ENCODE results near the gene EPB41.
"Not testable (repeated sequence)": the region's sequence is repeated elsewhere in the genome, so short reads cannot be mapped to it uniquely, and the experiment has no call there.

EPB41 gene

DNA sequence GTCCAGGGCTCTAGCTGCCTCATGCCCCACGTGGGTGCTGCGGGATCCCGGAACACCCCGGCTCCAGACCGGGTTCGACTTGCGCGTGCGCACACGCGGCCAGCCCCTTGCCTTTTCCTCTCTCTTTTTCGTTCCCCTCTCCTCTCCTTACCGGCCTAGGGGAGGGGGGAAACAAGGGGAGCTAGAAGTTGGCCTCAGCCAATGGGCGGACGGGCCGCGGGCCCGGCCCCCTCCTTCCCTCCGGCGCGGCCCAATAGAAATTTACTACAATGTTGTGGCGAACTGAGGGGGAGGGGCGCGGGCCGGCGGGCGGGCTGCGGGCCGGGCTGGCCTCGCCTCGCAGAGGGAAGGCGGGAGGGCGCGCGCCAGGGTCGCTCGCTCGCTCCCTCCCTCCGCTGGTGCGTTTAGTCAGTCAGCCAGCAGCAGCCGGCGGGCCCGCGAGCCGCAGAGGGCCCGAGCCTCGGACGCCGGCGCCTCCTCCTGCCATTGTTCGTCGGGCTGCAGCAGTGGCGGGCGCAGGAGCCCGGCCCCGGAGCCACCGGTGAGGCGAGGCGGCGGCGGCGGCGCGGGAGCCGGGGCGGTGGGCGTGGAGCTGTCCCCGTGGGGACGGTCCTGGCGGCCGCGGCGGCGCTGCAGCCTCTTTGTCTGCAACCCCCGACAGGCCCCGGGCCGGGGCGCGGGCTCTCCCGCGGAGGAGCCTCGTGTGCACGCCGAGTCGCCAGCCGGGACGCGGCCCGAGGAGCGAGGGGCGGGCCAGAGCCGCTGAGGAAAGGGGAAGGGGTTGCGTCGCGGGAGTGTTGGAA lies at the start of gene EPB41:
Gene EPB41 (plus strand): TSS at position 342 of the 803 bp plus-strand sequence. CDS start 72,869 bp downstream, outside the sequence.
- peak; percentile 98 for DNase-seq (ENCODE audit: low spot score)

DNA sequence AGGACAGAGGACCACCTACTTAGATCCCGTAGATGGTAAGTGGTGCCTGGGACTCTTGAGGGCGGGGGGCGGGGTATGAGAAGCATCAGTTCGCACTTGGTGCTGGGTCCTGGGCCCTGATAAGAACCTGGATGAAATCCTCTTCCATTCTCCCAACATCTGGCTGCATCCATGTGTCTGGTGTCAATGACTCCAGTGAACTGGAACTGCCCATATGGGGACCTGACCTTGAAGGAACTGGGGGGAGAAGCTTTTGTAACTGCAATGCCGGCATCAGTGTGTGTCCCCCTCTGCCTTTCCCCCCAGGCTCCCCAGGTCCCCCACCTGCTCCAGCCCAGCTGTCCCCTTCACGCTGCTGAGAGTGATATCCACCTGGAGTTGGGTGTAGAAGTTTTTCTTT lies 49.7 kb upstream of the EPB41 start:
- DNase-seq (ENCODE audit: low spot score) = no peak

DNA sequence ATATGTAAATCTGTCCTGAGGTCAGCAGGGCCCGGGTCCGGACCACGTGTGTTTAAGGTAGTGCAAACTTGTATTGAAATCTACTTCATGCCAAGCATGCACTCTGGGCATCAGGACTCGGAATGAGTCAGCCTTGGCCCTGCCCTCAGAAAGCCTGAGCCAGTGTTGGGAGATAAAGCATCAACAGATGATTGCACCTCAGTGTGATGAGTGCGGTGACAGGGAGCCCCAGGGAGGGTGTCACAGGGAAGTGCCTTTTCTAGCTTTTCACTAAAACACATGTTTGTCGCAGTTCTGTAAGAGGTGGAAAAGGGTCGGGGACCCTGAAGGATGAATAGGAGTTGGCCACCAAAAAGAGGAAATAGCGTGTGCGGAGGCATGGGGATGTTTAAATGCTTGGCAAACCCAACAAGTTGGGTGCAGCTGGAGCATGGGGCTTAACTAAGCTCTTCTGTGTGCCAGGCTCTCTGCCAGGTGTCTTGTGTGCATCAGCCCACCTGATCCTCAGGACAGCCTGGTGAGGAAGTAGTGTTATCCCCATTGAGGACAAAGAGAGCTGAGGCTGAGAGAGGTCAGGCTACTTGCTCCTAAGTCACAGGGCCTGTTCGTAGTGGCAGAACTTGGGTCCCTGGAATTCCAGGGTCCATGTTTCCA lies 48.2 kb upstream of the EPB41 start:
- no peak for DNase-seq (ENCODE audit: low spot score)

DNA sequence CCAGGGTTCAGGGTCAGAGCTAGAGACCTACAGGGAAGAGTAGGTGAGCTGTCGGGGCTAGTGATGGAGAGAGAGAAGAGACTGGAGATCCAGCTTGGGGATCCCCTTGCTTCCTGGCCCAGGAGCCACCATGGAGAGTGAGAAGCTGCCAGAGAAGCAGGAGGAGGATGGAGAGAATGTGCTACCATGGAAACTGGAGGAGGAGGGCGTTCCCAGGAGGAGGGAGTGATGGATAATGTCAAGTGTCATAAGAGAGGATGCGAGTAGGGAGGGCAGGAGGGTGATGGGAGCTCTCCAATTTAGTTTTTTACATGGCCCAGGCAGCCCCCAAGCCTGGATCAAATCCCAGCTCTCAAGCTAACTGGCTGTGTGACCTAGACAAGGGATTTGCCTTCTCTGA lies 46.5 kb upstream of the EPB41 start:
- no peak for DNase-seq (ENCODE audit: low spot score)

DNA sequence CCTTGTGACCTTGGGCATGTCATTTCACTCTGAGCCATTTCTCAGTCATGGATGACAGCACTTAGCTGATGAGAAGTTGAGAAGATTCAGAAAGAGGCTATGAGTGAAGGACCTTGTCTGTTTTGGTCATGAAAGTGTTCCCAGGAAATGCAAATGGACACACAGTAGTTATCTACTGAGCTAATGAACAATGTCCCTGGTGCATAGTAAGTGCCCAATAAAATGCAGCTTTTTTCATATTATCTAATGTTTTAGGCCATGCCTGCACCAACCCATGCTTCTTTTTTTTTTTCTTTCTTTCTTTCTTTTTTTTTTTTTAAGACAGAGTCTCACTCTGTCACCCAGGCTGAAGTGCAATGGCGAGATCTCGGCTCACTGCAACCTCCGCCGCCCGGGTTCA lies 44.4 kb upstream of the EPB41 start:
- DNase-seq (ENCODE audit: low spot score) = no peak

DNA sequence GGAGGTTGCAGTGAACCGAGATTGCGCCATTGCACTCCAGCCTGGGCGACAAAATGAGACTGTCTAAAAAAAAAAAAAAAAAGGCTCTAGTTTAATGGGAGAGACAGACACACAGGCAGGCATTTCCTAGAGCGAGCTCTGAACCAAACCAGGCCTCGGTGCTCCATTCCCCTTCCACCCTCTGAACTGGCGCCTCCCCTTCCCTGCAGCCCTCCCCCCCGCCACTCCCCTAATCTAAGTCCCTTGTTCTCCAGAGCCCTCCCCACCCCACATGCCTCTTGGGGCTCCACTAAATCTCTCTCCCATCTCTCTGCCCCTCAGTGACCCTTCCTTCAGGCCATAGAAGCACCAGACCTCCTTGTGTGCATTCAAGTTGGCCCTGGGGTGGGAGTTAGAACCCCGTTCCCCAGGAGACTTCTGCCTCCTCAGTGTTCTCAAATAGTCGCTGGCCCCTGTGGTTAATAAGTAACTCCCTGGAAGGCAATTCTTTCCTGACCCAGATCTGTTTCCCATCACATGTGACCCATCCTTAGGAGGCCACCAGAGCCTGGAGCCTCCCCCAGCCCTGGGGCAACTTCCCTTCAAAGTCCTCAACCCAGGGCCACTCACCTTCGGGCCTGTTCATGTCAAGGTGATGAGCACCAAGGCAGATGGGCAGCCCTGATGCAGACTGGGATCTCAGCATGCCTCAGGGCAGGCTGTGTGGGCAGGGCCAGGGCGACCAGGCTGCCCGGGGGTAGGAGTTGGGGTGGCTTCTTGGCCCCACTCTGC lies 42.6 kb upstream of the EPB41 start:
- DNase-seq (ENCODE audit: low spot score) = no peak

DNA sequence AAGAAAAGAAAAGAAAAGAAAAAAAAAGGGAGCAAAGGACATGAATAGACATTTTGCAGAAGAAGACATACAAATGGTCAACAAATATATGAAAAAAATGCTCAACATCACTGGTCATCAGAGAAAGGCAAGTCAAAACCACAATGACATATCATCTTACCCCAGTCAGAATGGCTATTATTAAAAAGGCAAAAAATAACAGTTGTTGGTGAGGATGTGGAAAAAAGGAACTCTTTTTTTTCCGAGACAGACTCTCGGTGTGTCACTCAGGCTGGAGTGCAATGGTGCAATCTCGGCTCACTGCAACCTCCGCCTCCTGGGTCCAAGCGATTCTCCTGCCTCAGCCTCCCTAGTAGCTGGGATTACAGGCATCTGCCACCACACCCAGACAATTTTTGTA lies 39.2 kb upstream of the EPB41 start:
- DNase-seq (ENCODE audit: low spot score) = not testable (repeated sequence)

DNA sequence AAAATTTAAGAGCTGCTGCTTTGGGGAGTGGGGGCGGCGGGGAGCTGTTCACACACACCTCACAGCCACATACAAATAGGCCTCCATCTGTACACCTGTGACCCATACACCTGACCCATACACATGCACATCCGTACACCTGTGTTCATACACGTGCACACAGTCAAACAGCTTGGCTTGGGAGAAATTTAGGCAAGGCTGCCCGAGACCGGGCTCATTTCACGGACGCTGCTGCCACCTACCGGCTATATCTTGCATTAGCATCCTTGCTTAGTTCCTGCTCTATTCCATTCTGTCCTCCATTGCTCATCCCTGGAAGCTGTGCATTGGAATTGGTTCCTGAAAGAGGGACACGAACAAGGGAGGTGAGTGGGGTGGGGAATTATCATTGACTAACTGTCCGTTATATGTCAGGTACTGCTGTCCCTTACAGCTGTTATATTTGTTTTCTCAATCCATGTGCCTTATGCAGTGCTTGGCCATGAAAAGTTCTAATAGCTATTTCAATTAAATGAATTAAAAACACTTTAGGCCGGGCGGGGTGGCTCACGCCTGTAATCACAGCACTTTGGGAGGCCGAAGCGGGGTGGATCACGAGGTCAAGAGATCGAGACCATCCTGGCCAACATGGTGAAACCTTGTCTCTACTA lies 37.1 kb upstream of the EPB41 start:
- peak; percentile 79 for DNase-seq (ENCODE audit: low spot score)

DNA sequence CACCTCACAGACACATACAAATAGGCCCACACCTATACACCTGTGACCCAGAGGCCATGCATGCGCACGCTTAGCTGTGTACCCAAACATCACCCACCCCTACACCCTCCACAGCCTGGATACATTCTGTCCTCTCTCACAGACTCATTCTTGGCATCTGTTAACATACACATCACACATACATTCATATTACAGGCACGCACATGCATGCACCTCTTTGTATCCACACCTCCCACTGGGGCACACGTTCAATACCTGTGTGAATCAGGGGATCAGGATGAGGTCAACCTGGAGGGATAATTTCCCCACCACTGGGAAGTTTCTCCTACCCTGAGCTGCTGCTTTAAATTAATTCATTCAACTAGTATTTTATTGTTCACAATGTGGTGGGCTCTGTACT lies 35.6 kb upstream of the EPB41 start:
- DNase-seq (ENCODE audit: low spot score) = no peak

DNA sequence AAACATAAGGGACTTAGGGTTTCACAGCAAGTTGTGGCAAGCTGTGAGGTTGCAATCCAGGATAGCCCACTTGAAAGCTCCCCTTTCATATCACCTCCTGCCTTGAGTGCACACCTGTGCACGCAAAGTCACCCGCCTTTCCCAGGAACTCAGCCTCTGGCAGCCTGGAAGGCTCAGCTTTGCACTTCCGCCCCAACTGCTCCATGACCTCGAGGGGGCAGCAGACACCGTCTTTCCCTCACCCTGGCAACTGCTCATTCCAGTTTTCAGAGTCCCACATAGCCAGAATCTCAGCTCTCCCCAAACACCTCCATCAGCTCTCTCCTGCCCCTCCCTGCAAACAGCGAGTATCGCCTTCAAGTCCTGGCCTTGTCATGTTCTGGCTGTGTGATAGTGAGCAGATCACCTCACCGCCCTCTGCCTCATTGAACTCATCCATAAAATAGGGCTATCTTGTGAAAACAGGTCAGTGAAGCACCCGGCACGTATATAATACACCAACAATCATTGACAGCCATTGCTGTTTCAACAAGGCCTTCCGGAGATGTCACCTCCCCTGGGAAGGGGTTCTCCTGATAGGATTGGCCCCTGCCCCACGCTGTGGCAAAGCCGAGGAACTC lies 32.2 kb upstream of the EPB41 start:
- peak; percentile 82 for DNase-seq (ENCODE audit: low spot score)

DNA sequence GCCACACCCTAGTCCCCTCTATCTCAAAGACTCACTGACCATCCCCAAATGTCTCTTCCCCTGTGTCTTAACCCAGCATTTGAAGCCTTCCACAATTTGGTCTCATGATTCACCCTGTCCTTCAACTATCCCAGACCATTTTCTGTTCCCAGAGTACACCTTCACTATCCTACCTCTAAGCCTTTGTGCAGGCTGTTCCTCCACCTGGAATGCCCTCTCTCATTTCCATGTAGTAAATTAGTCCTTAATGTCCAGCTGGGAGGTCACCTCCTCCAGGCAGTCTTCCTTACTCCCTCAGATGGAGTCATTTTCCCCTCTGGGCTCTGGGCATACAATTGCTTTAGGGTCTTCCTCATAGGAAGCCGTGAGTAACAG lies 31.1 kb upstream of the EPB41 start:
- no peak for DNase-seq (ENCODE audit: low spot score)

DNA sequence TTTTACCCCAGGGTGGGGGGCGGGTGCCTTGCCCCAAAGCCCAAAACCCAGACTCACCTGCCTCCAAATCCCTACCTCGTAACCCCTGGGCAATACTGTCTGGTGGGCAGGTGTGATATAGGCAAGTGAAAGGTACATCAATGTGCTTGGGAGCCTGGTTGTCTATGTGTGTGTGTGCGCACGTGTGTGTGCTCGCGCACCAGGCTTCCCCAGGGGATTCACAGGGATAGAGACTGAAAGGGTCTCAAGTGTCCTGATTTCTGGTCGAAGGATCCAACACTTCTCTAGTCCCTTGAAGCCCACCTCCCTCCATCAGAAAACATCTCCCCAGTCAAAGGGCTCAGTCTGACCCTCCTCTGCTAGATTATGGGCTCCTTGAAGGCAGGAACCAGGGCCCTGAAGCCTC lies 28.9 kb upstream of the EPB41 start:
- no peak for DNase-seq (ENCODE audit: low spot score)

DNA sequence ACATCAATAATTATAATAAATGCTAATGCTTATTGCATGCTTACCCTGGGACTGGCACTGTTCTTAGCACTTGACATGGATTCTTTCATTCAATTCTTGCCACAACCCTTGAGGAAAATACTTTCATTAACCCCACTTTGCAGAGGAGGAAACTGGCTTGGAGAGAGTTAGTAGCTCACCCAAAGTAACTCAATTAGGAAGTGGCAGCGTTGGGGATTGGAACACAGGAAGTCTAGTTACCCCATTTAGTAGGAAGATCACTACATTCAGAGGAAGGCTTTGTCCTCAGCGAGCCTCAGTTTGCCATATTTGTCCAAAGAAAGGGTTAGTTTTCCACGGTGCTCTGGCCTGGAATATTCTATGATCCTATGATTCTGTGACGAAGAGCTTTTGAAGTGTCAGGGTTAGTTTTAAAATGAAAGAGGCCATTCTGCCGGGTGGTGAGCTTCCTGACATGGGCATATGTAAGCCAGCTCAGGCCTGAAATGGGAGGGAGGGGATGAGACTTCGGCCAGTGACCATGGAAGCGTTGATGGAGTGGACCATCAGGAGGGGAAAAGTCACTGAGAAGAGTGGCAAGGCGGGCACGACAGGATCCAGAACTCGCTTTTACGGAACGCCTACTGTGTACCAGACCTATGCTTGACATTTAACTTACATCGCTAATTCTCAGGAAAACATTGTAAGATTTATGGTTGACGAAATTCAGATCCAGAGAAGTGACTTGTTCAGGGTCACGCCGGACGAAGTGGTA lies 28.2 kb upstream of the EPB41 start:
- DNase-seq (ENCODE audit: low spot score) = no peak

DNA sequence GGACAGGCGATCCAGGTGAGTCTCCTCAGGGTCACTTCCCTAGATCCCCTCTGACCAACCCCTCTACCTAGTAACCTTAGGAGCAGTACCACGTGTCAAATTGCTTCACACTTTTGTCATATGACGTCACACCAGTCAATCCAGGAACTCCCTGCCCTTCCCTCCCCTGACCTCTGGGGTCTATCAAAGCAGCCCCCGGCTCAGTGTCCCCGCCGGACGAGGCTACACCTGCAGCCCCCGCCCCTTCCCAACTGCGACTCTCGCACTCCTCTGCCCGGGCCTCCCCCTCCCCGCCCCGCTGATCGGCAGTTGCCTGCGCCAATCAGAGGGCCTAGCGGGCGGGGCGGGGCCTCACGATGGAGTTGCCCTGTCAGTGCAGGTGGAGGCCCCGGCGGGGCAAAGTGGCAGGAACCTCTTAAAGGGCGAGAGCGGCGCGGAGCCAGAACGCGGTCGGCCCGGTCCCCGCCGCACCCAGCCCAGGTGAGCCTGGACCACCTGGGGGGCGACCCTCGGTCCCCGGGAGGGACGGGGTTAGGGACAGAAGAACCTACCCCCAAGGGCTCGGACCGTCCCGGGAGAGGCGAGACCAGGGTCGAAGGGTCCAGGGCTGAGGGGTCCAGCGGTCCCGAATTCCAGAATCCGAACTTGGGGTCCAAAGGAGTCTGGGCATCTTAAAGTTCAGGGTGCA lies 27.5 kb upstream of the EPB41 start:
- DNase-seq (ENCODE audit: low spot score) = peak; percentile 97

DNA sequence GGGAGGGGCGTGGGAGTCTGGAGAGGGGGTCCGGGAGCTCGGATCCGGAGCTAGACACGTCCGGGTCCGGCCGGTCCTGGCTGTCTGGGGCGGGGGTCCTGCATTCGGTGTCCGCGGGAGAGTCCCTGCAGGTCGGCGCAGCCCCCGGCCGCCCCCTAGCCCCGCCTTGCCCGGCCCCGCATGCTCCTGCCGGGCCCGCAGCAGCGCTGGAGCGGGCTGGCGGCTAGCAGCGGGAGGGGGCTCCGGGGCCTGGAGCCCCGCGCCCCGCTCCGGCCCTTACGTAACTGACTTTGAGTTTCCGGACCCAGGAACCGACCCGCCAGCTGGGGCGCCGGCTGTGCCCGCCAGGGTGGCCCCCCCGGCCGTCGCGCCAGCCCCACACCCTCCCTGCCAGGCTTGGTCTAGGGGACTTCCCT lies 26.9 kb upstream of the EPB41 start:
- peak; percentile 57 for DNase-seq (ENCODE audit: low spot score)

DNA sequence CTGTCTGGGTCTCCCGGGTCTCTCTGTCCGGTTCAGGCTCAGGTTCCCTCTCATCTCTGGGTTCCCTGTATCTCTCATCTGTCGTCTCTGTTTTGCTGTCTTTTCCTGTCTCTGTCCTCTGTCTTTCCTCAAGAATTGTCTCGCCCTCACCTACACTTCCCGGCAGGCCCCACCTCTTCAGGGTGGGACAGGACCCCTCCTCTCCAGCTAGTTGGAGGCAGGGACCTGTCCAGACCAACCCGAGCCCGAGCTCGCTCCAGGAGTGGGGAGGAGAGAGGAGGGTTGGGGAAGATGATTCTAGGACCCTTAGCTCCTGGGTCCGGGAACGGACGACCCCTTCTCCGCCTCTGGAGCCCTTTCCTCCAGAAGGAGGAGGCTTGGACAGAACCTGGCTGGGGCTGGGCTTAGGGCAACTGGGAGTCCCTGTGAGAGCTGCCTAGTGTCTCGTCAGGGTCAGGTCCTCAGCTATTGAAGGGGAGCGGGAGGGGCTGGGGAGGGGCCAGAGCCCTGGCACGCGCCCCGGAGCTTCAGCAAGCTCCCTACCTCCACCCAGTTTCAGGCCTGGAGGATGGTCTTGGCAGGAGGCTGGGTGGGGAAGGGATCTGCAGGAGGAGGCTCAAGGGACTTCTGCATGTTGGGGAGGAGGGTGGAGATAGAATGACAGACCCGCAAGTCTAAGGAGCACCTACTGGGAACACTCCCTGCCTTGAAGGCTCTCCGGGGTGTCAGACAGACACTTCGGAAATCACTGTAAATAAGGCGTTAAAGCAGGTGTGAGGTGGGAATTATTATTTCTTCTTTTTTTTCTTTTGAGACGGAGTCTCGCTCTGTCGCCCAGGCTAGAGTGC lies 26.3 kb upstream of the EPB41 start:
- no peak for DNase-seq (ENCODE audit: low spot score)

DNA sequence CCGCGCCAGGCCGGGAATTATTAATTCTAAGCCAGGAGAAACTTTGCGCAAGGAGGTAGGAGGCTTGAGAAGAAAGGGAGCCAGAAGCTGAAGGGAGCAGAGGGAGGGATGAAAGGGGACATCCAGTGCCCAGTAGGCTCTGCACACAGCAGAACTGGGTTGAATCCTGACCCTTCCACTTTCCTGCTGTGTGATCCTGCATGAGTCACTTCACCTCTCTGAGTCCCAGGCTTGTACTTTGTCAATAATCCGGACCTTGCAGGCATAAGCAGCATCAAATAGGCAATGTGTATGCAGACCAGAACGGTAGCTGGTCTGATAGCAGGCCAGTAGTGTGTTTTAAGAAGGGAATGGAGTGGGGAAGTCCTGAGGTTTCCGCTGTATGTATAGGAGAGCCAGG lies 25.5 kb upstream of the EPB41 start:
- no peak for DNase-seq (ENCODE audit: low spot score)

DNA sequence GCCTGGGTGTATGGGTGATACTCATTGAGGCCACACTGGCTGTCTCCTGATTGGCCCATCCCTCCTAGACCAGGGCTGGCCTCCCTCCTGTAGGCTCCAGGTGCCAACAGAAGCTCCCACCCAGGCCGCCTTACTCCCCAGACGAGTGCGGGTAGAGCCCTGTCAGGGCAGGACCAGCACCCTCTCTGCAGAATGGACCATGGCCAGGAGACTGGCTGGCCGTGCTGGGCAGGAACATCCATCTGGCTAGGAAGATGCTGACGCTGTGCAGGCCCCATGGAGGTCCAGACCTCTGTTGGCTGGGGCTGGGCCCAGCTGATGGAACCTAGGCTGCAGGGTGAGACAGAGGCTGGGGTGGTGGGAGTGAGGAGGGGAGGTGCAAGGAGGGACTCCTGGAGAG lies 25.0 kb upstream of the EPB41 start:
- DNase-seq (ENCODE audit: low spot score) = no peak

DNA sequence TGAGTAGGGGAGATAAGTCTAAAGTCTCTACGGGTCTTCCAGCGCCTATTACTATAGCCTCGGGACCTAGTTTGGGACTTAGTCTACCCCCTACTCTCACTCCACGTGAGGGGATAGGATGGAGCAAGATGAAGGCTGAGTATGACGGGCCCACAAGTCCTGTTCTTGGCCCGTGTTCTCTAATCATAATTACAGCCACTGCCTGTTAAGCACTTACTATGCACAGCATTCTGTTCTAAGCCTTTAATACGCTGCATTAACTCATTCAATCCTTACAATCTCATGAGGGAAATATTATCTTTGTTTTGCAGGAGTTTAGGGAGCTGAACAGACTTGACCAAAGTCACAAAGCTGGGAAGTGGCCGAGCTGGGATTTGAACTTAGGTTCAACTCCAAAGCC lies 23.9 kb upstream of the EPB41 start:
- peak; percentile 57 for DNase-seq (ENCODE audit: low spot score)

DNA sequence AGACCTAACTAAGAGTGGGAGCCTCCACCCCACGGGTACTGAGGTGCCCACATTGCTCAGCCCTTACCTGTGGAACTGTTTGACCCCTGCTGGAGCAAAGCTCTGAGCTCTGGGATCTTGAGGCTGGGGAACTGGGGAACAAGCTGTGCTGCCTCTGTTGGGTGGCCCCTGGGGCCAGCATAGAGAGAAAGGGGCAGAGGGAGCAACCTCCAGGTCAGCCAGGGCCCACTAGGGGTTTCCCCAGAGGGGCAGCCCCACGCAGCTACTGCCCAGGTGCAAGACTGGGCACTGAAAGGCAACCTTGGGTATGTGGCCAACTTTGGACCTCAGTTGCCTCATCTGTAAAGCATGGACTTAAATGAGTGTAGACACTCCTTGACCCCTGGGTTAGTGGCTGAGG lies 23.5 kb upstream of the EPB41 start:
- DNase-seq (ENCODE audit: low spot score) = no peak
